IPS-18a (cell line): ENCODE data around the gene DCN.
"Not testable (repeated sequence)": the region's sequence is repeated elsewhere in the genome, so short reads cannot be mapped to it uniquely, and the experiment has no call there.

ENCODE experiments used
- H3K27ac ChIP-seq: one replicate; pipeline ENCODE4 v1.5.1; 2013; ENCODE audit warnings: low read length
- H3K27me3 ChIP-seq: one replicate; pipeline ENCODE4 v1.6.1; 2013; ENCODE audit warnings: mild to moderate bottlenecking, low read length; ENCODE audit not compliant: control insufficient read depth, insufficient read depth
- H3K36me3 ChIP-seq: one replicate; pipeline ENCODE4 v1.6.1; 2013; ENCODE audit warnings: low read depth, low read length; ENCODE audit not compliant: control insufficient read depth
- H3K4me1 ChIP-seq: one replicate; pipeline ENCODE4 v1.6.1; 2013; ENCODE audit warnings: low read depth, low read length; ENCODE audit not compliant: control insufficient read depth
- H3K4me3 ChIP-seq: one replicate; pipeline ENCODE4 v1.5.1; 2013; ENCODE audit warnings: low read length
- H3K9ac ChIP-seq: one replicate; pipeline ENCODE4 v1.6.1; 2013; ENCODE audit warnings: mild to moderate bottlenecking, low read length, moderate library complexity
- H3K9me3 ChIP-seq: one replicate; pipeline ENCODE4 v1.6.1; 2013; ENCODE audit warnings: low read depth, low read length; ENCODE audit not compliant: control insufficient read depth

DCN gene

DNA sequence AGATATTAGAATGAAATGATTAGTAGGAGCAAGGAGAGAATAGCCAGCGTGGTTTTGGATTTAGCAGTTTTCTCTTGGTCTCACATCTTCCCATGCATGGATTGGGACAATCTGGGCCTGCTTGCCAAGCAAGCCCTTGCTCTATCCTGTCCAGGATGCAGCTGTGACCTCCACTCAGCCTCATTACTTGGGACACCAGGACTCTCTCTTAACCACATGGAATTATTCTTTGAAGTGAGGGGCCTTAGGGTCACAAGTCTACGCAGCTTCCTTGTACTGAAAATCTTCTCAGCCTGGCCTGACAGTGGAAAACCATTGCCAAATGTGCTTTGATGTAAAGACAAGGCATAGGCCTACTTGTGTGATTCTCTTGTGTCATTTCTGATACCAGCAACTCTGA lies 28.0 kb upstream of the DCN start:
- Histone ChIP-seq H3K9me3 (no peaks in the 10 kb centered on the region), H3K27me3 (no peaks in the 10 kb centered on the region), H3K9ac (no peak overlapping the region), H3K4me3 (no peak overlapping the region), H3K36me3 (no peaks in the 10 kb centered on the region), H3K27ac (no peak overlapping the region), H3K4me1 (no peaks in the 10 kb centered on the region)

GRCh38 chr12:91210144-91210543 lies 27.5 kb upstream of the DCN start:
- Histone ChIP-seq H3K9ac (no peak overlapping the region), H3K27ac (no peak overlapping the region), H3K27me3 (no peaks in the 10 kb centered on the region), H3K4me1 (no peaks in the 10 kb centered on the region), H3K4me3 (no peak overlapping the region), H3K9me3 (no peaks in the 10 kb centered on the region), H3K36me3 (no peaks in the 10 kb centered on the region)

GRCh38 chr12:91207301-91207700 lies 24.7 kb upstream of the DCN start:
- not testable (repeated sequence) for H3K36me3 ChIP-seq, H3K9ac ChIP-seq, H3K9me3 ChIP-seq, H3K4me1 ChIP-seq, H3K27me3 ChIP-seq, H3K27ac ChIP-seq, H3K4me3 ChIP-seq

GRCh38 chr12:91205811-91206210 lies 23.2 kb upstream of the DCN start:
- Histone ChIP-seq H3K9me3 (no peaks in the 10 kb centered on the region), H3K9ac (no peak overlapping the region), H3K27ac (no peak overlapping the region)

DNA sequence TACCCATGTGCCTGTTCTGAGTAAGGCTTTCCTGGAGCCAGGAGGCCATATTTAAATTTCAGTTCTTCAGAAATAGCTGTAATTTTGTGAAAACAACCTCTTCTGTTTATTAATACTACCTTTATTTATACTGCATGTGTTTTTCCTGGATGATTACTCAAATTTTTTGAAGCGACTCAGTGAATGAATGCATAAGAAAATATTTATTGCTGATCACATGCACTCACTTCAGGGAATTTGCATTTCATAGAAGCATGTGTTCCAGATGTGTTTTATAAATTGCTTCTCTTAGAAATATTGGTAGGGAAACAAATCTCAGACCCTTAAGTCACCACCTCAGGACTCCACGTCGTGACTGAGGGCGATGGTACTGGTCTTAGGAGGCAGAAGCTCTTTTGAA lies 21.8 kb upstream of the DCN start:
- H3K27ac ChIP-seq: no peak overlapping the region
- no peak overlapping the region for H3K9ac ChIP-seq
- no peak overlapping the region for H3K4me3 ChIP-seq
- H3K27me3 ChIP-seq: no peaks in the 10 kb centered on the region
- H3K9me3 ChIP-seq: no peaks in the 10 kb centered on the region
- H3K36me3 ChIP-seq: no peaks in the 10 kb centered on the region
- no peaks in the 10 kb centered on the region for H3K4me1 ChIP-seq

More at GRCh38 chr12:91205811-91206210, 23.2 kb upstream of the DCN start:
- H3K4me1 ChIP-seq: no peaks in the 10 kb centered on the region
- H3K36me3 ChIP-seq: no peaks in the 10 kb centered on the region
- no peak overlapping the region for H3K4me3 ChIP-seq
- H3K27me3 ChIP-seq: no peaks in the 10 kb centered on the region

DNA sequence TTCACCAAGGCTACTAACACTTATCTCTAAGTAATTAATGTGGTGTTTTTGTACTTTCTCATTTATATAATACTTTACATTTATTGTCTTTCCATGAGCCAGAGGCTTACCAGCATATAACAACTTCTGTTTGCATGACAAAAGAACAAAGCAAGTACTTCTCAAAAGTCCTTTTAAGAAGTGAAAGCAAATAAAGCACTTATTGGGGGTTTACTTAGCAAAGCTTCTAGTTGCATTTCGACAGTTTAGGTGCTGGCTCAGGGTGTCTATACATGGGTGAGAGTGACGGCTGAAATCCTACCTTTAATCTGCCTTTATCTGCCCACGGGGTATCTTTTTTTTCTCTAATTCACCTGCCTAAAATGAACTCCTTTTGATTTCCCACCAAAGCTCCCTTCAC lies 21.0 kb upstream of the DCN start:
- no peaks in the 10 kb centered on the region for H3K4me1 ChIP-seq
- no peaks in the 10 kb centered on the region for H3K36me3 ChIP-seq
- H3K9me3 ChIP-seq: no peaks in the 10 kb centered on the region
- no peak overlapping the region for H3K4me3 ChIP-seq
- H3K9ac ChIP-seq: no peak overlapping the region
- H3K27me3 ChIP-seq: no peaks in the 10 kb centered on the region
- no peak overlapping the region for H3K27ac ChIP-seq

- H3K27me3 ChIP-seq: no peaks in the 10 kb centered on the region
- no peaks in the 10 kb centered on the region for H3K9me3 ChIP-seq
- H3K36me3 ChIP-seq: no peaks in the 10 kb centered on the region
- H3K27ac ChIP-seq: no peak overlapping the region
- H3K4me1 ChIP-seq: no peaks in the 10 kb centered on the region
- no peak overlapping the region for H3K4me3 ChIP-seq
- H3K9ac ChIP-seq: no peak overlapping the region
Observed at GRCh38 chr12:91202390-91202789, 19.8 kb upstream of the DCN start.

DNA sequence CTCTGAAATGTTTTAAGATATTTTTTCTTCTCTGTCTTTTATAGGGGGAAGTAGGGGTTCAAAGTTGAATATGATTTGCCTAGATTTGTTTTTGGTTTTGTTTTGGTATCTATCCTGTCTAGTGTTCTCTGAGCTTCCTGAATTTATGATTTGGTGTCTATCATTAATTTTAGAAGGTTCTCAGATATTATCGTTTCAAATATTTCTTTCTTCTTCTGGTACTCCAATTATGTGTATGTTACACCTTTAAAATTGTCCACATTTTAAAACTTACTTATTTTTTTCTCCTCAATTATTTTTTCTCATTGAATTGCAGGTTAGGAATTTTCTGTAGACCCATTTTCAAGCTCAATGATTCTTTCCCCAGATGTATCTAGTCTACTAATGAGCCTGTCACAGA lies 13.8 kb upstream of the DCN start:
- Histone ChIP-seq H3K9ac (no peak overlapping the region), H3K9me3 (no peaks in the 10 kb centered on the region), H3K4me3 (no peak overlapping the region), H3K4me1 (no peaks in the 10 kb centered on the region), H3K36me3 (no peaks in the 10 kb centered on the region), H3K27me3 (no peaks in the 10 kb centered on the region), H3K27ac (no peak overlapping the region)

DNA sequence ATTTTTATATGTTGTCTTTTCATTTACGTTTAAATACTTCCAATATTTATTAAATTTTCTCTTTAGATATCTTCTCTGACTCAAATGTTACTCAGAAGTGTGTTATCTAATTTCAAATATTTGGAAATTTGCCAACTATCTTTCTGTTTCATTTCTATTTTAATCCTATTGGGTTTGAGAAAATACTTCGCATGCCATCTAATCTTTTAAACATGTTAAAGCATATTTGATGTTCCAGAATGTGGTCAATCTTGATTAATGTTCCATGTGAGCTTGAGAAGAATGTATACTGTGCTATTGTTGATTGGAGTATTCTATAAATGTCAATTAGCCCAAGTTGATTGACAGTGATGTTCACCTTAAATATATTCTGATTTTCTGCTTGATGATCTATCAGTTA lies 11.9 kb upstream of the DCN start:
- Histone ChIP-seq H3K27ac (no peak overlapping the region), H3K4me1 (no peaks in the 10 kb centered on the region)

GRCh38 chr12:91191513-91192111 lies 9.0 kb upstream of the DCN start:
- no peaks in the 10 kb centered on the region for H3K9me3 ChIP-seq
- H3K4me3 ChIP-seq: no peak overlapping the region
- no peaks in the 10 kb centered on the region for H3K27me3 ChIP-seq
- no peak overlapping the region for H3K9ac ChIP-seq
- H3K4me1 ChIP-seq: no peaks in the 10 kb centered on the region
- no peaks in the 10 kb centered on the region for H3K36me3 ChIP-seq
- no peak overlapping the region for H3K27ac ChIP-seq

More for the DNA sequence above, 11.9 kb upstream of the DCN start:
- Histone ChIP-seq H3K27me3 (no peaks in the 10 kb centered on the region), H3K4me3 (no peak overlapping the region), H3K36me3 (no peaks in the 10 kb centered on the region), H3K9ac (no peak overlapping the region), H3K9me3 (no peaks in the 10 kb centered on the region)

DNA sequence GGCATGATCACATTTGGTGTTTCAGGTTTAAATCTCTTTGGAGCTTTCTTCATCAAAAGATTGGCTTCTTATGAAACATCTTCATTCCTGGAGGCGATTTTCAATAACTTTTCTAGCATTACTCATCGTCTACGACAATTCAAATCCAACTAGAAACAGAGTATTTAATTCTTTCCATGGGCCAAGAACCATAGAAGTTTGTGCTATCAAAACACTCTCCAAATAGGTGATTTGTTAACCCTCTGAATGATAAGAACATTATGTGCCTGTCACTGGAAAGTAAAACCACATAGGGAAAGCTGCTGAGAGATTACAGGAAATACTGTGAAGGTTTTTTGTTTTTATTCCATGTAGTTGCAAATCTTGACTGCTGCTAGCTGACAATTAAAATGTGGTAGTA lies 6.9 kb upstream of the DCN start:
- Histone ChIP-seq H3K4me3 (no peak overlapping the region), H3K27ac (no peak overlapping the region), H3K4me1 (no peaks in the 10 kb centered on the region), H3K27me3 (no peaks in the 10 kb centered on the region), H3K9me3 (no peaks in the 10 kb centered on the region), H3K9ac (no peak overlapping the region), H3K36me3 (no peaks in the 10 kb centered on the region)

DNA sequence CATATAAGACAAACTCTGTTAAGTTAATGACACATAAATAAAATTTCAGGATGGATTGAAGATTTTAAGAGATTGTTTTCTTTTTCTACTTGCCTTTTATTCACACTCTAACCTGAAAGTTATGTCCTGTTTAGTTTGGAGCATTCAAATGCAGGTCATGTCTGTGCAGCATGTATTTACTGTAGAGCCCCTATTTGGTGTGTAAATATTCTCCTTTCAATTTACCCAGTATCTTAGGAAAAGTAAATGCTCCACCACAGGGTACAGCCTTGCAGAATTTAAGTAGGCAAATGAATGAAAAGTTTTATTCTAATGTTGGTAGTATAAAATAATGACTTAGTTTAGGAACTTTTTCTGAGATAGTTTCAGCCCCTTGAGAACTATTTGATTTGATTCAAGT lies 6.2 kb upstream of the DCN start:
- Histone ChIP-seq H3K9me3 (no peaks in the 10 kb centered on the region), H3K27ac (no peak overlapping the region), H3K9ac (no peak overlapping the region), H3K36me3 (no peaks in the 10 kb centered on the region), H3K4me3 (no peak overlapping the region), H3K4me1 (no peaks in the 10 kb centered on the region), H3K27me3 (no peaks in the 10 kb centered on the region)
